Retinal pigment epithelial cell (primary cell): Measurements from ENCODE around the gene SIK3.

Source experiments
- DNase-seq: peaks from one replicate; pipeline ENCODE4 v3.0.0-alpha.2; 2010; ENCODE audit warnings: low read depth
- H3K4me3 ChIP-seq: 2 replicates; pipeline ENCODE4 v1.5.1; 2011; ENCODE audit warnings: mild to moderate bottlenecking, low read length, control low read depth, moderate library complexity
- TF ChIP-seq, protein P1 (sequence below): conservative IDR thresholded peaks from 2 replicates; pipeline ENCODE4 v1.5.1; 2011; ENCODE audit warnings: low read depth, low read length, control low read depth, inconsistent platforms

The SIK3 gene

DNA sequence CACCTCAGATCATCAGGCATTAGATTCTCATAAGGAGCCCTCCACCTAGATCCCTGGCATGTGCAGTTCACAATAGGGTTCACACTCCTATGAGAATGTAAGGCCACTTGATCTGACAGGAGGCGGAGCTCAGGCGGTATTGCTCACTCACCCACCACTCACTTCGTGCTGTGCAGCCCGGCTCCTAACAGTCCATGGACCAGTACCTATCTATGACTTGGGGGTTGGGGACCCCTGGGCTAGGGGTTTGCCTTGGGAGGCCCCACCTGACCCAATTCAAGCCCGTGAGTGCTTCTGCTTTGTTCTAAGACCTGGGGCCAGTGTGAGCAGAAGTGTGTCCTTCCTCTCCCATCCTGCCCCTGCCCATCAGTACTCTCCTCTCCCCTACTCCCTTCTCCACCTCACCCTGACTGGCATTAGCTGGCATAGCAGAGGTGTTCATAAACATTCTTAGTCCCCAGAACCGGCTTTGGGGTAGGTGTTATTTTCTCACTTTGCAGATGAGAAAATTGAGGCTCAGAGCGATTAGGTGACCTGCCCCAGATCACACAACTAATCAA, 266.4 kb downstream of the SIK3 start:
- no peak for DNase-seq
- no peak overlapping the region for H3K4me3 ChIP-seq
- TF ChIP-seq, protein P1, sequence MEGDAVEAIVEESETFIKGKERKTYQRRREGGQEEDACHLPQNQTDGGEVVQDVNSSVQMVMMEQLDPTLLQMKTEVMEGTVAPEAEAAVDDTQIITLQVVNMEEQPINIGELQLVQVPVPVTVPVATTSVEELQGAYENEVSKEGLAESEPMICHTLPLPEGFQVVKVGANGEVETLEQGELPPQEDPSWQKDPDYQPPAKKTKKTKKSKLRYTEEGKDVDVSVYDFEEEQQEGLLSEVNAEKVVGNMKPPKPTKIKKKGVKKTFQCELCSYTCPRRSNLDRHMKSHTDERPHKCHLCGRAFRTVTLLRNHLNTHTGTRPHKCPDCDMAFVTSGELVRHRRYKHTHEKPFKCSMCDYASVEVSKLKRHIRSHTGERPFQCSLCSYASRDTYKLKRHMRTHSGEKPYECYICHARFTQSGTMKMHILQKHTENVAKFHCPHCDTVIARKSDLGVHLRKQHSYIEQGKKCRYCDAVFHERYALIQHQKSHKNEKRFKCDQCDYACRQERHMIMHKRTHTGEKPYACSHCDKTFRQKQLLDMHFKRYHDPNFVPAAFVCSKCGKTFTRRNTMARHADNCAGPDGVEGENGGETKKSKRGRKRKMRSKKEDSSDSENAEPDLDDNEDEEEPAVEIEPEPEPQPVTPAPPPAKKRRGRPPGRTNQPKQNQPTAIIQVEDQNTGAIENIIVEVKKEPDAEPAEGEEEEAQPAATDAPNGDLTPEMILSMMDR: no peak

DNA sequence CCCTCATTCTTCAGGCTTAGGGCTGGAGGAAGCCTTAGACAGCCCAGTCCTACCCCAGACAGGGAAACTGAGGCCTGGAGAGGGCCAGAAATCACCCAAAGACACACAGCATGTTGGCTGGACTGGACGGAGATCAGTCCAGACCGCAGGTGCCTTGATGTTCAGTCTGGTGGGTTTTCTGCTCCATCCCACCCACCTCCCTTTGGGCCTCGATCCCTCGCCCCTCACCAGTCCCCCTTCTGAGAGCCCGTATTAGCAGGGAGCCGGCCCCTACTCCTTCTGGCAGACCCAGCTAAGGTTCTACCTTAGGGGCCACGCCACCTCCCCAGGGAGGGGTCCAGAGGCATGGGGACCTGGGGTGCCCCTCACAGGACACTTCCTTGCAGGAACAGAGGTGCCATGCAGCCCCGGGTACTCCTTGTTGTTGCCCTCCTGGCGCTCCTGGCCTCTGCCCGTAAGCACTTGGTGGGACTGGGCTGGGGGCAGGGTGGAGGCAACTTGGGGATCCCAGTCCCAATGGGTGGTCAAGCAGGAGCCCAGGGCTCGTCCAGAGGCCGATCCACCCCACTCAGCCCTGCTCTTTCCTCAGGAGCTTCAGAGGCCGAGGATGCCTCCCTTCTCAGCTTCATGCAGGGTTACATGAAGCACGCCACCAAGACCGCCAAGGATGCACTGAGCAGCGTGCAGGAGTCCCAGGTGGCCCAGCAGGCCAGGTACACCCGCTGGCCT, 267.9 kb downstream of the SIK3 start:
- TF ChIP-seq, protein P1: no peak
- H3K4me3 ChIP-seq: no peak overlapping the region
- no peak for DNase-seq

DNA sequence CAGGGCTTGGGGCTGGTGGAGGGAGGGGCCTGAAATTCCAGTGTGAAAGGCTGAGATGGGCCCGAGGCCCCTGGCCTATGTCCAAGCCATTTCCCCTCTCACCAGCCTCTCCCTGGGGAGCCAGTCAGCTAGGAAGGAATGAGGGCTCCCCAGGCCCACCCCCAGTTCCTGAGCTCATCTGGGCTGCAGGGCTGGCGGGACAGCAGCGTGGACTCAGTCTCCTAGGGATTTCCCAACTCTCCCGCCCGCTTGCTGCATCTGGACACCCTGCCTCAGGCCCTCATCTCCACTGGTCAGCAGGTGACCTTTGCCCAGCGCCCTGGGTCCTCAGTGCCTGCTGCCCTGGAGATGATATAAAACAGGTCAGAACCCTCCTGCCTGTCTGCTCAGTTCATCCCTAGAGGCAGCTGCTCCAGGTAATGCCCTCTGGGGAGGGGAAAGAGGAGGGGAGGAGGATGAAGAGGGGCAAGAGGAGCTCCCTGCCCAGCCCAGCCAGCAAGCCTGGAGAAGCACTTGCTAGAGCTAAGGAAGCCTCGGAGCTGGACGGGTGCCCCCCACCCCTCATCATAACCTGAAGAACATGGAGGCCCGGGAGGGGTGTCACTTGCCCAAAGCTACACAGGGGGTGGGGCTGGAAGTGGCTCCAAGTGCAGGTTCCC, 268.6 kb downstream of the SIK3 start, which contains the start of gene APOC3:
Gene APOC3 (plus strand): TSS at position 383 of the 659 bp plus-strand sequence. CDS start 676 bp downstream, outside the sequence.
- TF ChIP-seq, protein P1: no peak
- no peak for DNase-seq
- no peak within 1 kb of the TSS for H3K4me3 ChIP-seq

DNA sequence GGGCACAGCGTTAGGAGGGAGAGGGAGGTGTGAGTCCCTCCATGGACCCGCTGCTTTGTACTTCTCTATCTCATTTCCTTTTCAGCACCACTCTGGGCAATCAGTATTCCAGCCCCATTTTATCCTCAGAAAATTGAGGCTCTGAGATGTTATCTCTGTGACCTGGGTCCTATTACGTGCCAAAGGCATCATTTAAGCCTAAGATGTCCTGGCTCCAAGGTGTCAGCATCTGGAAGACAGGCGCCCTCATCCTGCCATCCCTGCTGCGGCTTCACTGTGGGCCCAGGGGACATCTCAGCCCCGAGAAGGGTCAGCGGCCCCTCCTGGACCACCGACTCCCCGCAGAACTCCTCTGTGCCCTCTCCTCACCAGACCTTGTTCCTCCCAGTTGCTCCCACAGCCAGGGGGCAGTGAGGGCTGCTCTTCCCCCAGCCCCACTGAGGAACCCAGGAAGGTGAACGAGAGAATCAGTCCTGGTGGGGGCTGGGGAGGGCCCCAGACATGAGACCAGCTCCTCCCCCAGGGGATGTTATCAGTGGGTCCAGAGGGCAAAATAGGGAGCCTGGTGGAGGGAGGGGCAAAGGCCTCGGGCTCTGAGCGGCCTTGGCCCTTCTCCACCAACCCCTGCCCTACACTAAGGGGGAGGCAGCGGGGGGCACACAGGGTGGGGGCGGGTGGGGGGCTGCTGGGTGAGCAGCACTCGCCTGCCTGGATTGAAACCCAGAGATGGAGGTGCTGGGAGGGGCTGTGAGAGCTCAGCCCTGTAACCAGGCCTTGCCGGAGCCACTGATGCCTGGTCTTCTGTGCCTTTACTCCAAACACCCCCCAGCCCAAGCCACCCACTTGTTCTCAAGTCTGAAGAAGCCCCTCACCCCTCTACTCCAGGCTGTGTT, 269.4 kb downstream of the SIK3 start:
- DNase-seq: no peak
- TF ChIP-seq, protein P1: no peak
- no peak overlapping the region for H3K4me3 ChIP-seq

DNA sequence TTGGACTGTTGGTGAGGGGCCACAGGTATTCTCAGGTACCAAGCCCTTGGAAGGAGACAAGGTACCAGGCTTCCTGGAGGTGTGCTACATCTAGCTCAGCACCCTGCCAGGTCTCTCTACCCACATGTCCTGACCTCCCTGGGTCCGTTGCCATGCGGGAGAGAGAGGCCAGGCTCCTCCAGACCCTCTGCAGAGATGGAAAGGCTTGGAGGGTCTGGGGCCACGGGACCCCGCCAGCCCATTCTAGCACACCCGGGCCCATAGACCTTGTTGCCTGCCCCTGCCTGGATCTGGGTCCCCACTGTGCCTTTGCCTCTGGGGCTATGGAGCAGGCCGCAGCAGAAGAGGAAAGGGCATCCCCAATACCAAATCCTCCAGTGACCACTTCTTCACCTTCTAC, 270.8 kb downstream of the SIK3 start:
- TF ChIP-seq, protein P1: no peak
- no peak for DNase-seq
- no peak overlapping the region for H3K4me3 ChIP-seq

DNA sequence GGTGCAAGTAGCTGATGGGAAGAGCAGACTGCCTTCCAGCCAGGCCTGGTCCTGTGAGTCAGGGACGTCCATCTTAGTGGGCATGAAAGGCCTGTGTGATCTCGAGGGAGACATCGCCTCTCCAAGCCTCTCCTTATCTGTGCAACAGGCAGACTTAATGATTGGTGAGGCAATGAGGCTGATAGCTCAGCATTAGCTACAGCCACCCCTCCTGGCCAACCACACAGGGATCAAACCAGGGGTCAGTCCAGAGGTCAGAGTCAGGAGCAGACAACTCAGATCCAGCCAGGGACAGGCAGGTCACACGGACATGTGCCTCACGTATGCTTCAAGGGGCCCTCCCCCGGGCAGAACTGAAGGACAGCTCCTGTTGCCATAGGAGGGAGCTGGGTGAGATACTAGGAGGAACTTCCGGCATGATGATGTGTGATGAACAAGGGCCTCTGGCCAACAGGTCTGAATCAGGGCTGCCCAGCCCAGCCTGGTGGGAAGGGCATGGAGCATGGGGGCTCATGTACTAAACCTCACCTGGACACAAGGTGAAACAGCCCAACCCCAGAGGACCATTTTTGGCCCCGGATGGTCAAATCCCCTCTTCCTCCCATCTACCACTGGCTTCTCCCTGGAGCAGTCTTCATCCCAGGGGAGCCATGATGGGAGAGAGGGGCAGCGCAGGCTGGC, 271.3 kb downstream of the SIK3 start:
- DNase-seq: no peak
- TF ChIP-seq, protein P1: no peak
- no peak overlapping the region for H3K4me3 ChIP-seq
